Daoy (cell line): ENCODE data around the gene GALNTL6. TPM values are rescaled to one million over a fixed set of nuclear protein-coding genes. Genes with fewer than 3 reads are reported as not detected.
"Not testable (repeated sequence)": the region's sequence is repeated elsewhere in the genome, so short reads cannot be mapped to it uniquely, and the experiment has no call there.

Source experiments
- DNase-seq: peaks from one replicate; pipeline ENCODE4 v3.0.0-alpha.2; 2015; ENCODE audit warnings: low read depth
- total RNA-seq: library from RNA; depleted of rRNA; stranded (reverse); fragments of >200 nt; shearing (Covaris generic); gene quantifications from 2 replicates; pipeline ENCODE4 v1.2.3, GENCODE V29; 2014

Gene GALNTL6
- total RNA-seq, 1 experiment from 2014 or later: not detected

DNA sequence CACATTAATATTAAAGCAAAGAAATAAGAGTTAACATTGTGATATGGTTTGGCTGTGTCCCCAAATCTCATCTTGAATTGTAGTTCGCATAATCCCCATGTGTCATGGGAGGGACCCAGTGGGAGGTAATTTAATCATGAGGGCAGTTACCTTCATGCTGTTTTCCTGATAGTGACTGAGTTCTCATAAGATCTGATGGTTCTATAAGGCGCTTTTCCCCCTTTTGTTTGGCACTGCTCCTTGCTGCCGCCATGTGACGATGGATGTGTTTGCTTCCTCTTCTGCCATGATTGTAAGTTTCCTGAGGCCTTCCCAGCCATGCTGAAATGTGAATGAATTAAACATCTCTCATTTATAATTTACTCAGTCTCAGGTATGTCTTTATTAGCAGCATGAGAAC, 1201.6 kb downstream of the GALNTL6 start:
- no peak for DNase-seq

GRCh38 chr4:173017802-173018201, 1204.6 kb downstream of the GALNTL6 start:
- no peak for DNase-seq

DNA sequence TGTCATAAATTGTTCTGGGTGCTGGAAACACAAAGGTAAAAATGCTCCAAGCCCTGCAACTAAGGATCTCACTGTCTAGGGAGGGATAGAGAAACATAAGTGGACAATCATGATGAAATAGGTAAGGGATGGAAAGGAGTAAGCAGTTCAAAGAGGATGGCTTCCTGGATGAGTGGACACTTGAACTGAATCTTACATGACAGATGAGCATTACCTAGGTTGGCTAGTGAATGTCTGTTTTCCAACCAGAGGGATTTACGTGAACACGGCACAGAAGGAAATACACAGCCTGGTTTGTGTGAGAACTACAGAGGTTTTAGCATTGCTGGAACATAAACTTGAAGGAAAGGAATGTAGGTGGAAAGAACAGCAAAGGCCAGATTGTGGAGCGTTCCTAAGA, 1205.2 kb downstream of the GALNTL6 start:
- DNase-seq: no peak

DNA sequence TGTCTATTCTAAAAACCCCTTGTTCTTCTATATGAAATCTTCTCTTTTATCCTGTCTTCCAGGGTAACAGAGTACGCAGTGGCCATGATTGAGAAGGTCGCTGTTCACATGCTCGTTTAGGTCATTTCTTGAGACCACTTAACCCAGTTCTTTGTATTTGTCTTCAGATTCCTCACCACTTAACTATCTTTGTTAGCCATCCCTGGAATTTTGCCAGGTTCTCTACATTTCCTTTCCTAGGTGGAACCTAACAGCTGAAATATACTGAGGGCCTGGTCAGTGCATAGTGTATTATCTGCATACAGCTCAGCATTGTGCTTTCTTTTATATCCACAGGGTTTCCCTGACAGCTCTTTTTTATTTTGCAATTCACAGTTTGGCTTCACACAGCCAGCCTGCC, 1206.5 kb downstream of the GALNTL6 start:
- DNase-seq: no peak

DNA sequence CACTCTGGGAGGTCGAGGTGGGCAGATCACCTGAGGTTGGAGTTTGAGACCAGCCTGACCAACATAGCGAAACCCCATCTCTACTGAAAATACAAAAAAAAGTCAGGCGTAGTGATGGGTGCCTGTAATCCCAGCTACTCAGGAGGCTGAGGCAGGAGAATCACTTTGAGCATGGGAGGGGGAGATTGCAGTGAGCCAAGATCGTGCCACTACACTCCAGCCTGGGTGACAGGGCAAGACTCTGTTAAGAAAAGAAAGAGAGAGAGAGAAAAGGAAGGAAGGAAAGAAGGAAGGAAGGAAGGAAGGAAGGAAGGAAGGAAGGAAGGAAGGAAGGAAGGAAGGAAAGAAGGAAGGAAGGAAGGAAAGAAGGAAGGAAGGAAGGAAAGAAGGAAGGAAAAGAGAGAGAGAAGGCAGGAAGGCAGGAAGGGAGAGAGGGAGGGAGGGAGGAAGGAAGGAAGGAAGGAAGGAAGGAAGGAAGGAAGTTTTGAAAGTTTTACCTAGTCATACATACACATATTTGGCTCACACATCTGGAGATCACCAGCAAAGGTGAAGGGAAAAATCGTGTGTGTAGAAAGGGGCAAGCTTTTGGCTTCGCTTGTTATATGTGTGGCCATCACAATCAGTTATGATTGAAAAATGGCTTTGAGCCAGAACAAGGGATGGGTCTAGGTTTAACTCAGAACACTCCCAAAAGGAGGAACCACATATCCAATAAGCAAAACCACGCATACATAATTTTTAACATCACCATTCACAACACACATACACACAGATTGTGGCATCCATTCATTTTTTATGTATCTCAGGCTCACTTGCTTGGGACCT, 1208.8 kb downstream of the GALNTL6 start:
- DNase-seq: not testable (repeated sequence)

DNA sequence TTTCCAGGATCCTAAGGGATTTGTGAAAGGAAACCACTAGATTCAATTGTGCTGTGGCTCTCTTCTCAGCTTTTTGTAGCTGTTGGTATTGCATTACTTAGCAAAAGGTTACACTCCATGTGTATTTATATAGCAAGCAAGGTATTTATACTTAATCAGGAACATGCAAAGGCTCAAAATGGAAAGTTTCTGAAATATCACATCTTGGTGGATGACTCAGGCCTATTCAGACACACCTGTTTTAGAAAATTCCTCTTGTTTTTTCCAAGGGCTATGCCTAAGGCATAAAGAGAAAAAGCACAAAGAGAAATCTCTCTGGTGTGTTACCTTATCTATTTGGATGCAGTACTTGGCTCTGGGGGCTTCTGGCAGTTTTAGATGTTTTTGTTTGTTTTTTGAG, 1211.0 kb downstream of the GALNTL6 start:
- no peak for DNase-seq

- peak; percentile 27 for DNase-seq
These were observed 1211.9 kb downstream of the GALNTL6 start for GRCh38 chr4:173025131-173025530.

- DNase-seq: no peak
These were observed 1224.0 kb downstream of the GALNTL6 start for GRCh38 chr4:173037242-173037641.

DNA sequence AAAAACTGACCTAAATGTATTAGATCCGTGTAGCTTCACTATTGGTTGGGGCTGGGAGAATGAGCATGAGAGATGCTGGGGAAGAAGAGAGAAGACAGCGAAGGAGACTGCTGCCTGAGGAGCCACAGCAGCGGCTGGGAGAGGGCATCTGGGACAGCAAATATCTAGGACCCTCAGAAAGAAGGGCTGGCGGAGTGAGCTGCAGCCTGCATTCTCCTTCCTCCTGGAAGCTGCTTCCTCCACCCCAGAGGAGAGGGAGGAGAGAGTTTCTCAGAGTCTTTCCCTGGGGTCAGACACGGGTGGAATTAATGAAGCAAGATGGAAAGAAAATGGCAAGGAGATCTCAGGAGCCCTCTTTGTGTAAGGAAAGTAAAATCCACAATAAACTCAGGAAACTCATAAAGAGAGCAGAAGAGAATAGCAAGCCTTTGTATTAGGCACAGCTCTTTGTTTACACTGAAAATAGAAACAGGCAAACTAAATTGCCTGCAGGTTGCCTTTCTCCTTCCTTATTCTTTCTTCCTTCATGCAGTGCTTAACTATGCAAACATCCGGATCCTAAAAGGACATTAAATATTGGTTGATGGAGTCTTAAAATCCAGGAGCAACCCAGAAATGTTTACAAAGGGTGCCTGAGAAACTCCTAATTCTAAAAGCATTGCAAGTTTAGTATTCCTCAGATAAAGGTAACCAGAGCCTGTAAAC, 1225.1 kb downstream of the GALNTL6 start:
- DNase-seq: no peak

DNA sequence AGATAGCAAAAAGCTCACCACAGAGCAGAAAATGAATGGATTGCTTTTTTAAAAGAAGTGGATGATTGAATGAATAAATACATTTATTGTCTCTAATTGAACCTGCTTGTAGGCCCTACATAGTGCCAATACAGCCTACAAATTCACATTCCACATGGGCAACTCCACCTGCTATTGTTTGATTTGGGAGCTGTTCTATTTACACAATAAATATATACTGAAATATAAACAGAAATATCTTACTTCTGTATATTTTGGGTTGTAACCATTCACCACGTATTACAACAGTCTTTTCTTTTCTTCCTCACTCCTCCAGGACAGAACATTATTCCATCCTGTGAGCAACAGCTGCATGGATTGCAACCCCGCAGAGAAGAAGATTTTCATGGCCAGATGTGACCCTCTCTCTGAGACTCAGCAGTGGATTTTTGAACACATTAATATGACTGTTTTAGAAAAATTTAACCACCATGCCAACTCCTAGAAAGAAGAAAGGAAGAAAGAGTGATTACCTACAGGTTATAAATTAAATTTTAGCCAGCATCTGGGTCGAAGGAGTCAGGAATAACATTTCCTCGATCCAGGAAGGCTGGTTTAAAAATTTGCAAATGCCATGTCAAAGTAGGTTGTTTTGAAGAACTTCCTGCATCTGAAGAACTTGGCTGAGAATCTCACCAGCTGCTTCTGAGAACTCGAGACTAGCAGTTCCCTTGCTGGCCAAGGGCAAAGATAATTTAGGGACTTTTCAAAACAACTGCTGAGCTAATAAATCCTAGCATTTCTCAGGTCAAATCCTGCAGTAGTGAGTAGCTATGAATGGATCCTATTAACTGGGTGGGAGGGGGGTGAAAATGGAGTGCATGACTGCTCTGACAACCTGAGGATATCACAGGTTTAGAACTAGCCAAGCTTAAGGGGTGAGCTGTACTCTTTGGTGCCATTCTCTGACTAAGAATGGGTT, 1226.7 kb downstream of the GALNTL6 start:
- no peak for DNase-seq

DNA sequence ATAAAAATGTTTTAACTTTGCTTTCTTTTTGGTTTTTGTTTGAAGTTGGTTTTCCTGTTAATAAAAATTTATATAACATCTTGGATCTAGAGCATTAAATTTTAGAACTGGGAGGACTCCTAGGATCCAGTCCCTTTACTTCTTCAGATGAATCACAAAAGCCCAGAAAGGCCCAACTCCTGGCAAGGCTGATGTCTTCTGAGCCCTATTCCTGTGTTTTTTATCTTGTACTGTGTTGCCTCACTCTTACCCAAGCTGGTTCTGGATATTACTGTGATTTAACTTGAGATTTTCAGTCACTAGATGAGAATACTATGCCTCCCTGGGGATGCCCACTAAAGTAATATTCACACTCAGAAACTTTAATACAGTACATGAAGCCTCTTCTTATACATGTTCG, 1228.3 kb downstream of the GALNTL6 start:
- DNase-seq: no peak

- not testable (repeated sequence) for DNase-seq
These were observed 1228.9 kb downstream of the GALNTL6 start for GRCh38 chr4:173042139-173042538.

DNA sequence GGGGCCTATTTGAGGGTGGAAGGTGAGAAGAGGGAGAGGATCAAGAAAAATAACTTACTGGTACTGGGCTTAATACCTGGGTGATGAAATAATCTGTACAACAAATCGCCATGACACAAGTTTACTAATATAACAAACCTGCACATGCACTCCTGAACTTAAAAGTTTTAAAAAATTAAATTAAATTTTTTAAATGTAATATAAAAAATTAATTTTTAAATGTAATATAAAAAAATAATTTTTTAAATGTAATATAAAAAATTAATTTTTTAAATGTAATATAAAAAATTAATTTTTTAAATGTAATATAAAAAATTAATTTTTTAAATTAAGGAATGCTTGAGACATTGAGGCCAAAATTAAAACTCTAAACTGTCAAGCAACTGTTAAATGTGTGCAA, 1231.1 kb downstream of the GALNTL6 start:
- DNase-seq: no peak

DNA sequence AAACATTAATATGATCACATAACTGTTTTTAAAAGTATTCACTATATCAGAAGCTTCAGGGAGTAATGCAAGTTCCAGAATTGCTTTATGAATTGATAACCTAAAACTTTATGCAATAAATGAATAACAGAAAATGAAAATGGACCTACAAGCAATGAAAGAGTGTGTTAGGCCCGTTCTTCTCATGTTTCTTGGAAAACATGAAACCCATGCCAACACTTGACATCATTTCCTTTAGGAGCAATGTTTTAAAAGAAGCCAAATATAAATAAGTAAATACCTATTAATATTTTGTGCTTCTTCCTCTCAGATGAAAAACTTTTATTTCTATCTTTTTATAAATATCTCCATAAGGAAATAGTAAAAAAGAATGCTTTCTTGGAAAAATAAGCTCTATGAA, 1232.4 kb downstream of the GALNTL6 start:
- no peak for DNase-seq

DNA sequence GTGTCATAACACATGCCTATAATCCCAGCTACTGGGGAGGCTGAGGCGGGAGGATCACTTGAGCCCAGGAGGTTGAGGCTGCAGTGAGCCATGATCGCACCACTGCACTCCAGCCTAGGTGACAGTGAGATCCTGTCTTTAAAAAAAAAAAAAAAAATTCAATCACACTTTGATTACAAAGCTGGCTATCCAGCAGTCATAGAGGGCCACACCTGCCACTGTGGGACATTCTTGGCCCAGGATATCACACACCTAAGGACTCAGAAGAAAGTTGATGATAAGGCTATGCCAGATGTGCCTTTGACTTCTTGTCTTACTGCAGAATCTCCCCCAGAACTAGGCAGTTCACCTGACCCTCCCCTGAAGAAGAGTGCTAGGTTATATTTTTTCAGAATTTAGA, 1232.9 kb downstream of the GALNTL6 start:
- no peak for DNase-seq

- DNase-seq: no peak
These were observed 1233.6 kb downstream of the GALNTL6 start for GRCh38 chr4:173046818-173047217.

- DNase-seq: no peak
These were observed 1238.0 kb downstream of the GALNTL6 start for GRCh38 chr4:173051232-173051631.

DNA sequence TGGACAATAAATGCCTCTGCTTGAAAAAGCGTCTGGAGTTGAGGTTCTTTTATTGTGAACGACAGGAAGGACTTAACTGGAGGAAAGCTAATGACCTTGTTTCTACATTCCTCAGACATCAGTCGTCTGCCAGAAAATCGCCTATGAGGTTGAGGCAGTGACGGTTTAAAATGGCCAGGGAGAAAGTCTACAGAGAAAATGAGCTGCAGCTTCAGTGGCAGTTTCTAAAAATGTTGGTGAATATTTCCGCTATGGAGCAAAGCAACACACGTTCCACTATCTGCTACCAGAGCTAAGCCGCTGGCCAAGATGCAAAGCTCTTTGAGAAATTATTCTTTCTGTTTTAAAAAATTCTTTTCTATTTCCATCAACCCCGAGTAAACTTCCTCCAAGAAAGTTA, 1238.5 kb downstream of the GALNTL6 start:
- peak; percentile 10 for DNase-seq

GRCh38 chr4:173052439-173052838, 1239.2 kb downstream of the GALNTL6 start:
- no peak for DNase-seq

DNA sequence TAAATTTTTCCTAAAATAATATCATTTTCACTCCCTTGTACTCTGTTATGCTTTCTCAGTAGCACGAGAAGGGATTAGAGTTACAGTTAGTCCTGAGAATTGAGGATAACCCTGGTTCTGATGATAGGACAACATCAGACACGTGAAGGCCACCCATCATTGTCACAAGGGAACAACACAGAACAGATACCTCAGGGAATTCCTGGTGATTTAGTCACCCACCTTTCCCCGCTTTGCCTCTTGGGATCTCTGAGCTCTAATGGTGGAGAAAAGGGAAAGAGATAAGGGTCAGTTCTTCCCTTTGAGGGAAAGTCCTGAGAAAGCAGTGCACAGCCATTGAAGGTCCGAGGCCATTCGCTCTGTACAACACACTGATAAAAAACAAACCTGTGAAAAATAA, 1243.1 kb downstream of the GALNTL6 start:
- no peak for DNase-seq

DNA sequence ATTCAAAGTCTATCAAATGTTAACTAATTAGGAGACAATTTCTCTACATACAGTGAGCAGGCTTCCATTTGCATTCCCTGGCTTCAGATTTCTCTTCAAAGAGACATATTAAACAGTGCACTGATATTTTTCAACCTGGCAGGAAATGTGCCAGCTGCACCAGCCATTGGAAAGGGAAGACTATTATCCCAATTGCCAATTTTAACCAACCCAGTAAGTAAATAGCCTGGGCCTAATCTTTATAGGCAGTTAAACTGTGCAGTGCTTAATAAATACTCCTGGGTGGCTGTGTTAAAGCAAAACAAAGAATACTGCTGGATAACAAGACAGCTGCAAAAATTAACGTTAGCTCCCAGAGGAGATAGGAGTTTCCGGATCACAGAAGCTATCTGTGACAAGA, 1243.5 kb downstream of the GALNTL6 start:
- no peak for DNase-seq

DNA sequence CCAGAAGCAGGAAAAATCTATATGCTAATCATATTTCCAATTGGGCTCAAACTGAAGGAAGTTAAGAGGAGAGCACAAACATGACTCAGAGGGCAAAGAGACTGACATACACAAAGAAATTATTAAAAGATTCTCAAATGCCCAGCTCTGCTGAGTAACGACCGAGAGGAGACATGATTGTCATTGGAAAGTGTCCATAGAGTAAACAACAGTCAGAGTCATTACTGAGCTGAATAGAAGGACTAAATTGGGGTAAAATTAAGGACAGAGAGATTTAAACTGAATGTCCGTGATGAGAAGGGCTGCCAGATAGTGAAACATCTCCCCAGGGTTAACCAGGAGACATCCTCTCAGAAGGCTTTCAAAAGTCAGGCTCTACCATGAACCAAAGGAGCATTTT, 1244.2 kb downstream of the GALNTL6 start:
- no peak for DNase-seq
